GM12892 (cell line): Measurements from ENCODE around the gene CCDC190.

Source experiments
- POLR2A ChIP-seq: IDR thresholded peaks from 2 replicates; pipeline ENCODE4 v1.6.1; 2011; ENCODE audit warnings: low read depth, low read length, control low read depth
- POLR2AphosphoS5 ChIP-seq: IDR thresholded peaks from 2 replicates; pipeline ENCODE4 v1.6.1; 2011; ENCODE audit warnings: low read depth, low read length, control low read depth
- TAF1 ChIP-seq: IDR thresholded peaks from 2 replicates; pipeline ENCODE4 v1.6.1; 2011; ENCODE audit warnings: low read depth, mild to moderate bottlenecking, control low read depth, low read length, borderline replicate concordance

DNA sequence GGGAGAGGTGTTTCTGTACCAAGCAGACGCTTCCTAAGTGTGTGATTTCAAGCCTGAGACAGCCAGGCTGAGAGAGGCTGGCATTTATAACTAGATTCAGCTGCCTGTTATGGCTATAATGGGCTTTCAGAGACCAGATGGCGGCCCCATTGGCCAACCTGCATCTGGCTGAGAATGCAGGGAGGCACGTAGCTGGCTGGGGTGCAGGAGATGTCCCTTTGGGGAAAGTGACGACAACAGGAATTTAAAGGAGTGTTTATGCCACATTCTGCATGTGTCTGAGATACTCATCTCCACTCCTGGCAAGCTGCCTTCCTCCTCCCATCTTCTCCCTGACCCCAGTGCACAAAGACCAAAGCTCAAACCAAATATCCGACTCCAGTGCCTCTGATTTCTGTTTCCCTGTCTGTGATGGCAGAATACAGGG lies 21.3 kb upstream of the CCDC190 start:
- TF ChIP-seq POLR2A = no peak
- TF ChIP-seq POLR2AphosphoS5 = no peak
- TF ChIP-seq TAF1 = no peak
